Endodermal cell (in vitro differentiated cells): Measurements from ENCODE around the gene ANKRD12. TPM values are rescaled to one million over a fixed set of nuclear protein-coding genes. Genes with fewer than 3 reads are reported as not detected.

ENCODE experiments used
- DNase-seq: peaks from one replicate; pipeline ENCODE4 v3.0.0-alpha.2; 2017
- H3K27ac ChIP-seq: 2 replicates; pipeline ENCODE4 v1.5.1; 2013; ENCODE audit warnings: mild to moderate bottlenecking, low read depth, low read length, moderate library complexity
- H3K27me3 ChIP-seq: 2 replicates; pipeline ENCODE4 v1.6.1; 2013; ENCODE audit warnings: mild to moderate bottlenecking, low read length, moderate library complexity; ENCODE audit not compliant: insufficient read depth, control insufficient read depth, poor library complexity, severe bottlenecking
- H3K36me3 ChIP-seq: 2 replicates; pipeline ENCODE4 v1.7.0; 2013; ENCODE audit warnings: mild to moderate bottlenecking, low read length, moderate library complexity; ENCODE audit not compliant: control insufficient read depth, insufficient read depth
- H3K4me1 ChIP-seq: one replicate; pipeline ENCODE4 v1.7.0; 2013; ENCODE audit warnings: low read length; ENCODE audit not compliant: control insufficient read depth, insufficient read depth
- H3K4me3 ChIP-seq: 2 replicates; pipeline ENCODE4 v1.5.1; 2013; ENCODE audit warnings: mild to moderate bottlenecking, low read length, moderate library complexity
- H3K9ac ChIP-seq: 2 replicates; pipeline ENCODE4 v1.6.1; 2013; ENCODE audit warnings: mild to moderate bottlenecking, low read length, moderate library complexity; ENCODE audit not compliant: poor library complexity, severe bottlenecking; ENCODE audit errors: extremely low read depth
- H3K9me3 ChIP-seq: 2 replicates; pipeline ENCODE4 v1.6.1; 2013; ENCODE audit warnings: mild to moderate bottlenecking, low read length, moderate library complexity; ENCODE audit not compliant: control insufficient read depth
- H3K27ac Mint-ChIP-seq: 2 replicates; pipeline ENCODE4 v1.8.0; 2020; ENCODE audit warnings: mixed read lengths
- H3K27me3 Mint-ChIP-seq: 2 replicates; pipeline ENCODE4 v1.8.0; 2021; ENCODE audit warnings: mild to moderate bottlenecking, mixed read lengths; ENCODE audit not compliant: insufficient read depth
- H3K36me3 Mint-ChIP-seq: 2 replicates; pipeline ENCODE4 v1.8.0; 2020; ENCODE audit warnings: low read depth, mixed read lengths
- H3K4me1 Mint-ChIP-seq: 2 replicates; pipeline ENCODE4 v1.8.0; 2020; ENCODE audit warnings: mixed read lengths
- H3K4me3 Mint-ChIP-seq: 2 replicates; pipeline ENCODE4 v1.8.0; 2020; ENCODE audit warnings: mild to moderate bottlenecking, moderate library complexity, mixed read lengths
- H3K9me3 Mint-ChIP-seq: 2 replicates; pipeline ENCODE4 v1.8.0; 2020; ENCODE audit warnings: mild to moderate bottlenecking, mixed read lengths
- WGBS, 2 experiments: methylation state at CpG; one replicate each; pipeline versions ENCODE4 v1.1.5 to v1.1.7; 2013; ENCODE audit warnings: missing lambda C conversion rate in 2 of 2, mixed read lengths in 1 of 2; ENCODE audit not compliant: insufficient coverage in 1 of 2, insufficient read length in 1 of 2; 5-methylcytosine and 5-hydroxymethylcytosine counted together
- total RNA-seq, 2 donors: library from RNA; stranded (reverse); fragmentation: NEBNext Ultra II Directional in 1 of 2; extraction: Animal tissue kit (Norgen Biotek cat#: 25700) in 1 of 2; gene quantifications; 2 replicates in 1 of 2; 3 replicates in 1 of 2; pipeline ENCODE4 v1.2.1, GENCODE V29; 2021
- TF ChIP-seq, protein P1 (sequence below): fragments of 200-600 bp; sonication (generic); conservative IDR thresholded peaks from 2 replicates; pipeline ENCODE4 v1.5.0; 2021; ENCODE audit warnings: antibody characterized with exemption, mild to moderate bottlenecking

Gene ANKRD12
- total RNA-seq, 2 donors from 2014 or later = 36.0 to 41.6 TPM

GRCh38 chr18:9232977-9233376 lies 96.4 kb downstream of the ANKRD12 start:
- Histone ChIP-seq H3K9ac (no peak overlapping the region), H3K9me3 (peaks cover 18% of the 10 kb centered on the region), H3K36me3 (peaks cover 6% of the 10 kb centered on the region), H3K4me3 (no peak overlapping the region), H3K4me1 (no peaks in the 10 kb centered on the region), H3K27me3 (no peaks in the 10 kb centered on the region), H3K27ac (no peak overlapping the region)
- TF ChIP-seq, protein P1, sequence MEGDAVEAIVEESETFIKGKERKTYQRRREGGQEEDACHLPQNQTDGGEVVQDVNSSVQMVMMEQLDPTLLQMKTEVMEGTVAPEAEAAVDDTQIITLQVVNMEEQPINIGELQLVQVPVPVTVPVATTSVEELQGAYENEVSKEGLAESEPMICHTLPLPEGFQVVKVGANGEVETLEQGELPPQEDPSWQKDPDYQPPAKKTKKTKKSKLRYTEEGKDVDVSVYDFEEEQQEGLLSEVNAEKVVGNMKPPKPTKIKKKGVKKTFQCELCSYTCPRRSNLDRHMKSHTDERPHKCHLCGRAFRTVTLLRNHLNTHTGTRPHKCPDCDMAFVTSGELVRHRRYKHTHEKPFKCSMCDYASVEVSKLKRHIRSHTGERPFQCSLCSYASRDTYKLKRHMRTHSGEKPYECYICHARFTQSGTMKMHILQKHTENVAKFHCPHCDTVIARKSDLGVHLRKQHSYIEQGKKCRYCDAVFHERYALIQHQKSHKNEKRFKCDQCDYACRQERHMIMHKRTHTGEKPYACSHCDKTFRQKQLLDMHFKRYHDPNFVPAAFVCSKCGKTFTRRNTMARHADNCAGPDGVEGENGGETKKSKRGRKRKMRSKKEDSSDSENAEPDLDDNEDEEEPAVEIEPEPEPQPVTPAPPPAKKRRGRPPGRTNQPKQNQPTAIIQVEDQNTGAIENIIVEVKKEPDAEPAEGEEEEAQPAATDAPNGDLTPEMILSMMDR = no peak
- Mint-ChIP-seq H3K9me3 (peaks cover 16% of the 10 kb centered on the region), H3K36me3 (peaks cover 26% of the 10 kb centered on the region), H3K4me3 (no peak overlapping the region), H3K27me3 (no peaks in the 10 kb centered on the region), H3K4me1 (no peaks in the 10 kb centered on the region), H3K27ac (no peak overlapping the region)
- DNase-seq = no peak
- WGBS, 2 experiments = 95 to 96% methylated on average over 4 of the region's 4 CpGs

GRCh38 chr18:9233771-9234440 lies 97.3 kb downstream of the ANKRD12 start:
- H3K4me1 ChIP-seq = no peaks in the 10 kb centered on the region
- TF ChIP-seq, protein P1 = peak; percentile 61
- no peaks in the 10 kb centered on the region for H3K4me1 Mint-ChIP-seq
- H3K27me3 Mint-ChIP-seq = no peaks in the 10 kb centered on the region
- H3K27me3 ChIP-seq = no peaks in the 10 kb centered on the region
- no peak overlapping the region for H3K9ac ChIP-seq
- peaks cover 25% of the 10 kb centered on the region for H3K36me3 Mint-ChIP-seq
- peaks cover 5% of the 10 kb centered on the region for H3K36me3 ChIP-seq
- H3K4me3 Mint-ChIP-seq = no peak overlapping the region
- WGBS, 2 experiments = 93 to 95% methylated on average over 6 to 10 of the region's 10 CpGs
- no peak overlapping the region for H3K4me3 ChIP-seq
- H3K9me3 Mint-ChIP-seq = peaks cover 16% of the 10 kb centered on the region
- DNase-seq = peak; percentile 63
- H3K27ac Mint-ChIP-seq = no peak overlapping the region
- no peak overlapping the region for H3K27ac ChIP-seq
- H3K9me3 ChIP-seq = peaks cover 18% of the 10 kb centered on the region

DNA sequence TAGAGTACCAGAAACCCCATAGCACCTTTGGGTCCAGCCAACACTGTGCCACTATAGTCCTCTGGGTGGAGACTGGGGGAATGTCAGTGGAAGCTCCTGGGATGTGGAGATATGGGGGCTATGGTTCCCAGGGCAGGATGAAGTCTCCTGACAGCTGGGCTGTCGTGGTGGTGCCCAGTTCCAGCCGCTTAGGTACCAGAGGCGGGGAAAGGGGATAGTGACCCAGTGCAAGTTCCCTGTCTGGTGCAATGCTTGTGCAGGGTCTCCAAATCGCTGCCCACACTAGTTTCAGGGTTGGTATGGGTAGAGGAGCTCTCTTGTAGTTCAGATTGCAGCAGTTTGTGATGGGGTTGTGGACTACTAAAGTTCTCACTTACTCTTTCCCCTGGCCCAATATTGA lies 97.9 kb downstream of the ANKRD12 start:
- no peak overlapping the region for H3K27ac ChIP-seq
- H3K27me3 ChIP-seq = no peaks in the 10 kb centered on the region
- no peak overlapping the region for H3K4me3 ChIP-seq
- no peaks in the 10 kb centered on the region for H3K4me1 ChIP-seq
- H3K36me3 ChIP-seq = peaks cover 5% of the 10 kb centered on the region
- 94 to 100% methylated on average over 1 to 4 of the region's 4 CpGs for WGBS, 2 experiments
- no peak overlapping the region for H3K27ac Mint-ChIP-seq
- H3K9me3 ChIP-seq = peaks cover 18% of the 10 kb centered on the region
- TF ChIP-seq, protein P1 = no peak
- H3K4me3 Mint-ChIP-seq = no peak overlapping the region
- no peak for DNase-seq
- no peaks in the 10 kb centered on the region for H3K4me1 Mint-ChIP-seq
- no peaks in the 10 kb centered on the region for H3K27me3 Mint-ChIP-seq
- H3K9ac ChIP-seq = no peak overlapping the region
- H3K36me3 Mint-ChIP-seq = peaks cover 25% of the 10 kb centered on the region
- H3K9me3 Mint-ChIP-seq = peaks cover 16% of the 10 kb centered on the region
